Retinal pigment epithelial cell (primary cell): ENCODE measurements around the gene TSPAN9.

Source experiments
- DNase-seq: peaks from one replicate; pipeline ENCODE4 v3.0.0-alpha.2; 2010; ENCODE audit warnings: low read depth
- H3K4me3 ChIP-seq: 2 replicates; pipeline ENCODE4 v1.5.1; 2011; ENCODE audit warnings: mild to moderate bottlenecking, low read length, control low read depth, moderate library complexity
- CTCF ChIP-seq: conservative IDR thresholded peaks from 2 replicates; pipeline ENCODE4 v1.5.1; 2011; ENCODE audit warnings: low read depth, low read length, control low read depth, inconsistent platforms

Gene TSPAN9

GRCh38 chr12:3305904-3306619 lies 228.9 kb downstream of the TSPAN9 start:
- DNase-seq: no peak
- TF ChIP-seq CTCF: no peak
- H3K4me3 ChIP-seq: no peak overlapping the region

DNA sequence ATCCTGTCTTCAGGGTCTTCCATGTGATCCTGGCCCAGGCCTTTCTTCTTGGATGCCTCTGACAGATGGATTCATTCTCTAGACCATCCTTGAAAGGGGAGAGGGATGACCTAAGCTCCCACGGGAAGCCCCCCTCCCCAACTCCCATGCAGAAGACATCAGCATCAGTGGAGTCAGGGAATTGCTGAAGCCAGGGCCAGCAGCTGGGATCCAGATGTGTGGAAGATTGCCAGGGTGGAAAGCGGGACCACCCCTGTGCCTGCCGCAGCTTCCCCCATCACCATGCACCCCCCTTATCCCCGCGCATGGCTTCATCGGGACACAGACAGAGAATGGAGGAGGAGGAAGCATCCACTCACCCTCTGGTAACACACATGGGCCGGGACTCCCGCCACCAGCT lies 230.2 kb downstream of the TSPAN9 start:
- DNase-seq: no peak
- H3K4me3 ChIP-seq: no peak overlapping the region
- no peak for TF ChIP-seq CTCF

DNA sequence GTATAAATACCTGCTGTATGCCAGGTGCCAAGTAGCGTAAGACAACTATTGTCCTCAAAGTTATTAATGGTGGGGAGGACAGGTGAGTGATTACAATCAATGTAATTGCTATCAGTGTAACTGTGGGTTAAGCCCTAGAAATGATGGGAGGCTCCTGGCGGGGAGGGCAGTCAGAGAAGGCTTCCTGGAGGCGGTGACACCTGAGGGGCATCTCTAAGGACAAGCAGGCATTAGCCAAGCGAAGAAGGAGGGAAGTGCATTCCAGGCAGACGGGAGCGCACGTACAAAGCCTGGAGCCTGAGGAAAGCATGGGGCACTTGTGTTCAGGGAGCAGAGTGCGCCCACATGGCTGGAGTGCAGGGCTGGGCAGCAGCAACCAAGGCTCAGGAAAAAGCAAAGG lies 230.9 kb downstream of the TSPAN9 start:
- no peak for DNase-seq
- H3K4me3 ChIP-seq: no peak overlapping the region
- TF ChIP-seq CTCF: no peak

DNA sequence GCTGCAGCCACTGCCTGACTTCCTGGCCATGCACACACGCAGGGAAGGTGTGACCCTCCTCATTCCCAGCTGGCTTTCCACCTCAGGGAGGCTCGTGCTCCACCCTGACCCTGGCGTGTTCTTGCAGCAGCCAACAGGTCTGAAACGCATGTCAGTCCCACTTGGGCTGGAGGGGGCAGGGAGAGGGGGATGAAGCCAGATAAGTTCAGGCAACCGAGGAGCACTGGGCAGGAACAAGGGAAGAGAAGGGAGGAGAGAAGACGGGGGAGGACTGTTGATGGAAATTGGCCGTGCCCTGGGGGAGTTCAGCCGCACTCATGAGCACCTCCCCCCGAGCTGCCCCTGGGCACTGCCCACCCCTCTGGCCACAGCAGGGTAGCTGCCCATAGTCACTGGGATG lies 231.4 kb downstream of the TSPAN9 start:
- TF ChIP-seq CTCF: no peak
- no peak for DNase-seq
- H3K4me3 ChIP-seq: no peak overlapping the region

DNA sequence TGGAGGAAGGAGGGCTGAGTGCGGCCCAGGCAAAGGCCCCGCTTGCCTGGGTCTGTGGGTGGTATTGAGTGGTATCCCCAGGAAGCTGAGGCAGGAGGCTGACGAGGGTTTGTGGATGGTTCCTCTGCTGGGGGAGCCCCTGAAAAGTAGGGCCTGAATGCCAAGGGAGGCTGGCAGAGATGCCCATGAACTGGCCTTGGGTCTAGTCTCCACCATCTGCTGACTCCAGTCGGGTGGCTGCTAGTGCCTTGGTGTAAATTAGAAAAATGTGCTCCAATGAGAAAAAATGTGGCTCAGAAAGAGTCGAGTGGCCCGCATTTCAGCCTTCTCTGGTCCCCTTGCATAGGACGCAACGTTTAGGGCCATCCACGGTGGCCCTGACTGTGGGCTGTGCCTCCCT lies 232.6 kb downstream of the TSPAN9 start:
- no peak for DNase-seq
- TF ChIP-seq CTCF: no peak
- H3K4me3 ChIP-seq: no peak overlapping the region

GRCh38 chr12:3310271-3311026 lies 233.3 kb downstream of the TSPAN9 start:
- H3K4me3 ChIP-seq: no peak overlapping the region
- no peak for DNase-seq
- TF ChIP-seq CTCF: no peak

DNA sequence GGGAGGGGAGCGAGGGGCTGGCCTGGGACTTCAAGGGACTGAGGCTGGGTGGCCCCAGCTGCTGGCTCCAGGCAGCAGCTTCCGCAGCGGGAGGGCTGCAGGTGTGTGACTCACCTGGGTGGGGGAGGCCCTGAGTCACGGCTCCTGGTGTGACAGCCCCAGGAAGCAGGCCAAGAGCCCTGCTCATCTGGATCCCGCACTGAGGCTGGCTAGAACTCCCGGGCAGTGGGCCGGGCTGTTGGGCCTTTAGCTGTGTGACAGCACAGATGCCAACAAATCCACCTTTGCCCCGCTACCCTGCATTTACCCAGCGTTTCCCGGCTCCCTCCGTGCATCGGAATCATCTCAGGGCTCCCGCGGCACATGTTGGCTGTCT lies 233.8 kb downstream of the TSPAN9 start:
- no peak for TF ChIP-seq CTCF
- no peak overlapping the region for H3K4me3 ChIP-seq
- DNase-seq: no peak
